GM18498 (cell line): ENCODE results near the gene HK1.
"Not testable (repeated sequence)": the region's sequence is repeated elsewhere in the genome, so short reads cannot be mapped to it uniquely, and the experiment has no call there.

Experiments used
- ATAC-seq: cut with Tn5 transposase; IDR thresholded peaks from one replicate; pipeline ENCODE4 v1.9.1; 2021; ENCODE audit warnings: mild to moderate bottlenecking, moderate library complexity; ENCODE audit not compliant: unreplicated experiment

Gene HK1

GRCh38 chr10:69439813-69440506 is 161.7 kb downstream of the HK1 start:
- no peak for ATAC-seq

DNA sequence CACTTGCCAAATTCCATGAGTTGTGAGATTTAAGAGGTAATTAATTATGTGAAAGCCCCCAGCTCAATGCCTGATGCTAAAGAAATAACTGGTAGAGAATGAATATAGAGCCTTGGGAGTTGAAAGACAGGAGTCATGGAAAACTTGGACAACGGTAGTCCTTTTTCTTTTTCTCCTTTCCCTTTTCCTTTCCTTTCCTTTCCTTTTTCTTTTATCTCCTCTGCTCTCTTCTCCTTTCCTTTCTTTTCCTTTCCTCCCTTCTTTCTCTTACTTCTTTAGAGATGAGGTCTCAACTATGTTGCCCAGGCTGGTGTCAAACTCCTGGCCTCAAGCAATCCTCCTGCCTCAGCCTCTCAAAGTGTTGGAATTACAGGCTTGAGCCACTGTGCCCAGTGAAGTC is 165.1 kb downstream of the HK1 start:
- no peak for ATAC-seq

DNA sequence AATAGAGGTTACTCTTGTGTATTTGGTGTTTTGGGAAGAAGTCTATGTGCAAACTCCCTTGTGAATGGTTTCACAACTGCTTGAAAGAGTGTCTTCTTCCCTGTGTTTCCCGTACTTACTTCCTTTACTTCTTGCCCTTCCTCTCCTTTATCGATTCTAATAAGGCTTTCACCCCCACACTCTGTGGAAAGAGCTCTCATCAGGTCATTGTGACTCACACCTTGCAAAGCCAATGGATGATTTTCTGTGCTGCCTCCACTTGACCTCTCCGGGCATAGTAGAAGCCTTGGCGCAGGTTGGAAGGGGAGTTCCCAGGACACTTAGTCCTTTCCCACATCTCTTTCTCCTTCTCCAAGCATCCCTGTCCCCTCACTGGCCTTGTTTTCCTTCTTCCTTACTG is 166.7 kb downstream of the HK1 start:
- ATAC-seq, result no peak

DNA sequence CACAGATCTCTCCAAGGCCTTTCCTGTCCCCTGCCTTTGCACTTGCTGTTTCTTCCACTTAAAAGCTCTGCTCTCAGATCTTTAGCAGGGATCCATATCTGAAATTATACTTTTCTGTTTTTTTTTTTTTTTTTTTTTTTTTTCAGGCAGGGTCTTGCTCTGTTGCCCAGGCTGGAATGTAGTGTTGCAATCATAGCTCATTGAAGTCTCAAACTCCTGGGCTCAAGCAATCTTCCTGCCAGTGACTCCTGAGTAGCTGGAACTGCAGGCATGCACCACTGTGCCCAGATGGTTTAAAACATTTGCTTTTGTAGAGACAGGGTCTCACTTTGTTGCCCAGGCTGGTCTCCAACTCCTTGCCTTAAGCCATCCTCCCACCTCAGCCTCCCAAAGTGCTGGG is 167.9 kb downstream of the HK1 start:
- ATAC-seq, result no peak

DNA sequence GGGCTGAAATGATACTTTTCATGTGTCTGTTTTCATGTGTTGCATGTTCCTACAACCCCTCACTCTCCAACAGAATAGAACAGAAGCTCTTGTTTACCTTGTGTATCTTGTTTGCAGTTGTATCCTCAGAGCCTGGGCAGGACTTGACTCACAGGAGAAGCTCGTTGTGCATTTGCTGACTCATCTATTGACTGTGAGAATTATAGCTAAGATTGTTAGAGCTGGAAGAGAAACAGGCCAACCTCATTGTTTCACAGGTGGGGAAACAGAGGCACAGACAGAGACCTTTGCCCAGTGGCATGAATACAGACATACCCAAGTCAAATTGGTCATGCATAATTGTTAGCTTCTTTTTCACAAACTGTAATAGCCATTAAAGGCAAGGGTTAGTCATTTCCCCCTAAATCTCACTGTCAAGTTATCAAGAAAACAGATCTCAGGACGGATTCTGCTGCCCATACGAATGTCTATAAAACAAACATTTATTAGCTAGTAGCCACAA is 168.4 kb downstream of the HK1 start:
- ATAC-seq, result no peak

DNA sequence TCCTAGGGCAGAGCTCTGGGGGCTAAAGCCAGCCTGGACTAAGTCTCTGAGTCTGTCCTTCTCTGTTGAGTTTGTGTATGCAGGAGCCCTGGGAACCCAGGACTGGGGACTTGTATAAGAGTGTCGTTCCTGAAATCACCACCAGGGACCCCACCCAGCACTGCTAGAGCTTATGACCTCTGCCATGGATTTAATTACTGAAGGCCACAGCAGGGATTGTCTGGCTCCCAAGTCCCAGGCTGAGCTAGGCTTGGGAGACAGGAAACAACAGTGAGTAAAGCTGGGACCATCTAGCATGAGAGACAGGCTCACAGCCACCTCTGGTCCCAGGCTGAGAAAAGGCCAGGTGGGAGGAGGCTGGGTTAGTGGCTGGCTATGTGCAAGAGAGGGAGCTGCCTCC is 171.5 kb downstream of the HK1 start:
- ATAC-seq, result peak; percentile 47

DNA sequence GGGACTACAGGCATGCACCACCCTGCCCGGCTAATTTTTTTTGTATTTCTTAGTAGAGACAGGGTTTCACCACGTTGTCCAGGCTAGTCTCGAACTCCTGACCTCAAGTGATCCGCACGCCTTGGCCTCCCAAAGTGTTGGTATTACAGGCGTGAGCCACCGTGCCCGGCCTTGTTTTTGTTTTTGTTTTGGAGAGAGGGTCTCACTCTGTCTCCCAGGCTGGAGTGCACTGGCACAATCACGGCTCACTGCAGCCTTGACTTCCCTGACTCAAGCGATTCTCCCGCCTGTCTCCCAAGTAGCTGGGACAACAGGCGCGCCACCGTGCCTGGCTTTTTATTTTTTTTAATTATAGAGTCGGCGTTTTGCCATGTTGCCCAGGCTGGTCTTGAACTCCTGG is 172.1 kb downstream of the HK1 start:
- not testable (repeated sequence) for ATAC-seq

DNA sequence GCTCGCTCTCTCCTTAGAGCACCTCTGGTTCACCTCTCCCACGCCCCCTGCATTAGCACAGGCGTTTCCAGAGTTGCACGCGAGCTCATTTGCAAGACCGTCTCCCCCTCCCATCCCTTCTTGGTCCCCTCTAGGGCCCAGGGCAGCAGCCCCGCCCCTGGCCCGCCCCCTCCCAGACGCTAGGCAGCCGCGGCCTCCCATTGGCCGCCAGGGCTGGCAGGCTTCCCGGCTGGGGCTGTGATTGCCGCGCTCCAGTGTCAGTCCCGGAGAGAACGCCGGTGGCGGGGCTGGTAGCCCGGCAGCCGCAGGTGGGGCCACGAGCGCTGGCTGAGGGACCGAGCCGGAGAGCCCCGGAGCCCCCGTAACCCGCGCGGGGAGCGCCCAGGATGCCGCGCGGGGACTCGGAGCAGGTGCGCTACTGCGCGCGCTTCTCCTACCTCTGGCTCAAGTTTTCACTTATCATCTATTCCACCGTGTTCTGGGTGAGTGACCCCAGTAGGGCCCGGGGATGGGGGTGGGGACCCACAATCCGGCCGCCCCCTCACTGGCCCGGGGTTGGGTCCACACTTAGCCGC is 173.0 kb downstream of the HK1 start, which contains the start of gene TSPAN15:
Gene TSPAN15 (plus strand): TSS at position 257 of the 575 bp plus-strand sequence. CDS start 130 bp downstream, at position 387.
- peak; percentile 93 for ATAC-seq
